HUES6 (cell line): ENCODE data around the gene HMG20A.

Experiments used
- H3K27ac ChIP-seq: 2 replicates; pipeline ENCODE4 v1.7.0; 2013; ENCODE audit warnings: low read depth, mild to moderate bottlenecking, low read length, inconsistent platforms
- H3K27me3 ChIP-seq: 2 replicates; pipeline ENCODE4 v1.6.1; 2013; ENCODE audit warnings: low read length; ENCODE audit not compliant: control insufficient read depth, insufficient read depth
- H3K36me3 ChIP-seq: 2 replicates; pipeline ENCODE4 v1.6.1; 2013; ENCODE audit warnings: low read length; ENCODE audit not compliant: control insufficient read depth, insufficient read depth
- H3K4me1 ChIP-seq: 2 replicates; pipeline ENCODE4 v1.6.1; 2013; ENCODE audit warnings: low read length; ENCODE audit not compliant: control insufficient read depth, insufficient read depth
- H3K4me3 ChIP-seq: 2 replicates; pipeline ENCODE4 v1.5.1; 2013; ENCODE audit warnings: low read depth, low read length
- H3K9ac ChIP-seq: one replicate; pipeline ENCODE4 v1.6.1; 2013; ENCODE audit warnings: mild to moderate bottlenecking, low read length
- H3K9me3 ChIP-seq: 2 replicates; pipeline ENCODE4 v1.6.1; 2013; ENCODE audit warnings: low read depth, low read length; ENCODE audit not compliant: control insufficient read depth, insufficient read depth

The HMG20A gene

DNA sequence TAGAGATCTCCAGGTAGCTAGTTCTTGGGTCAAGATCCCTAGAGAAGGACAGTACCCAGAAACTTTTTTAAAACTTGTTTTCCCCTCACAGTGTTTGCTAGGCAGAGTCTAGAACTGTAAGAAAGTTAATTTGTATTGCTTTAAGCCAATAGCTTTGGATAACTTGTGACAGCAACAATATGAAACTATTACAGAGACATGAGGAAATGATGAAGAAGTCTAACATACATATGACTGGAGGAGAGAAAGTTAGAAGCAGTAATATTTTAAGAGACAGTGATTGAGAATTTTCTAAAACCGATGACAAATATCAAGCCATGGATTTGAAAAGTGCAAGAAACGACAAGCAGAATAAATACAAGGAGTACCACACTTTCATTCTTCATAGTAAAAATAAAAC, 10.0 kb downstream of the HMG20A start:
- no peaks in the 10 kb centered on the region for H3K36me3 ChIP-seq
- no peaks in the 10 kb centered on the region for H3K4me1 ChIP-seq
- H3K27me3 ChIP-seq, result no peaks in the 10 kb centered on the region
- no peak overlapping the region for H3K9ac ChIP-seq
- H3K27ac ChIP-seq, result no peak overlapping the region
- H3K9me3 ChIP-seq, result no peaks in the 10 kb centered on the region
- no peak overlapping the region for H3K4me3 ChIP-seq

DNA sequence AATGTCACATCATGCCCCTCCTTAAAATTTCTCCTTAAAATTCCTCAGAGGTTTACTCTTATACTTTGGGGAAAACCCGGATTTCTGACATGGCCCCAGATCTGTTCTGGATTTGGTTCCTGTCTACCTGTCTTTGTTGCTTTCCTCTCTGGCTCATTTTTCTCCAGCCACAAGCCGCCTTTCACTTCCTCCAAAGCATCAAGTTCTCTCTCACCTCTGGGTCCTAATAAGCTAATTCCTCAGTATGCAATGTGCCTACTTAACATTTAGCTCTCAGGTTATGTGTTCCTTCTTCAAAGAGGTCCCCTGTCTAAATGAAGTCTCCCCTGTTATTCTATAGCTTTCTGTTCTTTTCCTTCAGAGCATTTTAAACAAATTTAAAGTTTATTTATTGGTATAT, 16.1 kb downstream of the HMG20A start:
- Histone ChIP-seq H3K27me3 (no peaks in the 10 kb centered on the region), H3K9me3 (no peaks in the 10 kb centered on the region), H3K4me1 (no peaks in the 10 kb centered on the region), H3K4me3 (no peak overlapping the region), H3K27ac (no peak overlapping the region), H3K9ac (no peak overlapping the region), H3K36me3 (no peaks in the 10 kb centered on the region)

DNA sequence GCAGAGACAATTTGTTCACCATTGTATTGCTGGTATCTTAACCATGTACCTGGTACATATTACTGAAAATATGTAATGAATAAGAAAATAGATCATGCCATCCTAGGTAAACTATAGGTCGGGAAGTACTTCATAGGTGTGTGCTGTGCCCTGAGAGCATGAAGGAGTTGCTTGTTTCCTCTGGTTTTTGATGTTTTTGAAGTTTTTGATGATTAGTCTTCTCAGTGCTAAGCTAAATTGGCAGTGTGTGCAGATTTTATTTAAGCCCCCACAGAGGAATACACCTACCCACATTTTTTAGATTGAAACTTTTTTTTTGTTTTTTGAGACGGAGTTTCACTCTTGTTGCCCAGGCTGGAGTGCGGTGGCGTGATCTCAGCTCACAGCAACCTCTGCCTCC, 16.6 kb downstream of the HMG20A start:
- no peak overlapping the region for H3K4me3 ChIP-seq
- H3K4me1 ChIP-seq, result no peaks in the 10 kb centered on the region
- no peaks in the 10 kb centered on the region for H3K27me3 ChIP-seq
- no peaks in the 10 kb centered on the region for H3K9me3 ChIP-seq
- H3K9ac ChIP-seq, result no peak overlapping the region
- no peak overlapping the region for H3K27ac ChIP-seq
- no peaks in the 10 kb centered on the region for H3K36me3 ChIP-seq

DNA sequence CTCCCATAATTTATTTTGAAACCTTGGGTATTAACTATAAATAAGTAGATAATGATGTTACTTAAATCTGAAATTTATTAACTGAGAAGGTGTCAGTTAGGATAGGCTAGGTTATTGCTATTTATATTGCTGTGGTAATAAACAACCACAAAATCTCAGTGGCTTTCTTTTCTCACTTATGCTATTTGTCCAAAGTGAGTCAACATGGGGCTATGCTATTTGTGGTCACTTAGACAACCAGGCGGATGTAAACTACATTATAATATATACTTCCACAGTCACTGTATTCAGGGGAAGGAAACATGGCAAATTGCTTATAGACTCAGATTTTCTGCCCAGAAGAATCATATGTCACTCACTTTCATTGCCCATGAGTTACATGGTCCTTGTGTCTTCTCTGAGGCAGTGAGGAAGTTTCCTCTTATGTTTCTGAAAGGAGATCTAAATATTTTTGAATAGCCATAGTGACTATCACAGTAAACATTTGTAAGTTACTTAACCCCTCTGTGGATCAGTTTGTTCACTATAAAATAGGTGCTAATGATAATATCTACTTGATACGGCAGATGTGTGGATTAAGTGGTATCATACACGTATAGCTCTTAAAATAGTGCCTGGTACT, 19.8 kb downstream of the HMG20A start:
- peaks cover 5% of the 10 kb centered on the region; the same call in 1 of the 2 replicates for H3K4me1 ChIP-seq
- H3K27me3 ChIP-seq, result no peaks in the 10 kb centered on the region
- no peaks in the 10 kb centered on the region for H3K36me3 ChIP-seq
- no peak overlapping the region for H3K9ac ChIP-seq
- no peaks in the 10 kb centered on the region for H3K9me3 ChIP-seq
- H3K4me3 ChIP-seq, result no peak overlapping the region
- no peak overlapping the region for H3K27ac ChIP-seq

DNA sequence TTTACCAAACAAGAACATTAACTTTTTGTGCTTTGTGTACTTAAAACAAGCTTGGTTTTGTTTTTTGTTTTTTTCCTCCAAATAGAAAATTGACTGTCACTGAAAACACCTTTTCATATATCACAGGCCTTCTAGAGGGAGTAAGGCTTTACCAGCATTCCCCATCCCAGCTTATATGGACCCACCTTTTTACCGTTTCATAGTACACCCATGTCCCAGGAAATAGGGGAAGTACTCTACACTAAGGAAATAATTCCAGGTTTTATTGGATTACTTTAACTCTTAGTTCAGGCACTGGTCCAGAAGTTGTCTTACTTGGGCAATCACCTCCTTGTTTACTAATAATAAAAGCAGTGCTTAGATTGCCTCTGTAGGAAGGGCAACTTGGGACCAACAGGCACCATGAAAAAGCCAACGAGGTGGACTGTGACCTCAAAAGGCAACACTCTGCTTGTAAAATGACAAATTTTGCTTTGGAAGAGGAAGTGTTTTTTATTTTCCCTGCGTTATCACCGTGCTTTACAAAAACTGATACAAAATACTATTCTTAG, 26.2 kb downstream of the HMG20A start:
- Histone ChIP-seq H3K4me1 (peaks cover 5% of the 10 kb centered on the region; the same call in 1 of the 2 replicates), H3K36me3 (peaks cover 10% of the 10 kb centered on the region; the same call in 1 of the 2 replicates), H3K27me3 (no peaks in the 10 kb centered on the region), H3K27ac (no peak overlapping the region), H3K9me3 (peaks cover 3% of the 10 kb centered on the region; the same call in 1 of the 2 replicates), H3K9ac (no peak overlapping the region), H3K4me3 (no peak overlapping the region)

DNA sequence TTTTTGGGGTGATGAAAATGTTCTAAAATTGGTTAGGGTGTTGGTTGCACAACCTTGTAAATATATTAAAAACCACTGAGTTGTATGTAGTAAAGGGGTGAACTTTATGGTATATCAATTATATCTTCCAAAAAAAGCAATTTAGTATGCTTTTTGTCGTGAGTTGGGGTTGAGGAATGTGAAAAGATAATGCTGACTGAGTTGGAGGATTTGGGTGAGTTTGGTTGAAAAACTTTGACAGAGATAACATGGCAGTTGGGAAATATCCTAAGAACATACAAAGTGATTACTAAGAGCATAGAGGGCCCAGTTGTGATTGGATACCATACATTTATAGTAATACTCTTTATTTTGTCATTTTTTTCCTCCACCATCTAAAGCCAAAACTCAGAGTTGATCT, 33.6 kb downstream of the HMG20A start:
- no peaks in the 10 kb centered on the region for H3K27me3 ChIP-seq
- H3K4me3 ChIP-seq, result no peak overlapping the region
- H3K36me3 ChIP-seq, result peaks cover 21% of the 10 kb centered on the region
- no peak overlapping the region for H3K9ac ChIP-seq
- peaks cover 3% of the 10 kb centered on the region; the same call in 1 of the 2 replicates for H3K9me3 ChIP-seq
- H3K27ac ChIP-seq, result no peak overlapping the region
- H3K4me1 ChIP-seq, result no peaks in the 10 kb centered on the region

DNA sequence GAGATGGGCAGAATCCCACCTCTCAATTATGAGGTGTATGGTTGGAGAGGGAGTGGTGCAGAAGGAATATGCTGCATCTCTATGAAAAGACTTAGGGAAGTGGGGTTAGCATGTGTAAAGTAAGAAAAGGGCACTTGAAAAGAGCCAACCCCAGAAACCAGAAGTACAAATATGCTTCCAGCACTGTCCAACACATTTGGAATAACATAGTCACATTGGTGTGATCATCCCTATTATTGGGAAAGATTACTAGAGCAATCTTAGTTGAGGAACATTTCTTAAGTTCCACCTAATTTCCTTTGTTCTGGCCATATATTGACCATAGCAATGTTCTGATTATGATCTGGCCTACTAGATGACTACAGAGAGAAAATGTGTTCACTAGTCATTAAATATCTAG, 34.3 kb downstream of the HMG20A start:
- peaks cover 26% of the 10 kb centered on the region for H3K36me3 ChIP-seq
- peaks cover 3% of the 10 kb centered on the region; the same call in 1 of the 2 replicates for H3K9me3 ChIP-seq
- no peak overlapping the region for H3K4me3 ChIP-seq
- H3K4me1 ChIP-seq, result no peaks in the 10 kb centered on the region
- no peak overlapping the region for H3K27ac ChIP-seq
- H3K9ac ChIP-seq, result no peak overlapping the region
- no peaks in the 10 kb centered on the region for H3K27me3 ChIP-seq

DNA sequence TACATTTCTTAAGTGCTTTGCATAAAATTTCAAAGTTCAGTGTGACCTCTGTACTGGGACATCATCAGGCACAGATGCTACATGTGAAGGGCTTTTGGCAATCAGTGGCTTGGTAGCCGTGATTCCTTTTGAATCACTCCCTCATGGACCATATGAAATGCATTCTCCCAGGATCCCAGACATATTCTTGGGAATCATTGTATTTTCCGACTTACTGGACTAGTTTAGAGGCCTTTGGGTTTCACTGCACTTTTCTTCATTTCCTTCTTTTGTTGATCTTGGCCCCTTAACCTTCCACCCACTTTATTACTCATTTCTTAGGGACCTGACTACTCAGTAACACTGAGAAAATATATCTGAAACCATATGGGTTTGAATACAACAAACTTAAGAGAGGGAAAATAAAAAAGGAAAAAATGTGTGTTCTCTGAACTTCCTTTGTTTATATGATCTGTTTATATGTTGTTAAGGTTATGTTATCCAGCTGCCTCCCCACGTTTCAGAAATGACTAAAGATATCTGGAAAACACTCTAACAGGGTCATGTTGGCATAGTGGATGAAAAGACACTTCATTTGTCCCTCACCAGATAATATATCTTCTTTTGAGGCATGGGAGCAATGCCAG, 35.1 kb downstream of the HMG20A start:
- no peaks in the 10 kb centered on the region for H3K27me3 ChIP-seq
- no peaks in the 10 kb centered on the region for H3K4me1 ChIP-seq
- H3K9ac ChIP-seq, result no peak overlapping the region
- H3K4me3 ChIP-seq, result no peak overlapping the region
- peaks cover 19% of the 10 kb centered on the region for H3K36me3 ChIP-seq
- peaks cover 1% of the 10 kb centered on the region; the same call in 1 of the 2 replicates for H3K9me3 ChIP-seq
- no peak overlapping the region for H3K27ac ChIP-seq

DNA sequence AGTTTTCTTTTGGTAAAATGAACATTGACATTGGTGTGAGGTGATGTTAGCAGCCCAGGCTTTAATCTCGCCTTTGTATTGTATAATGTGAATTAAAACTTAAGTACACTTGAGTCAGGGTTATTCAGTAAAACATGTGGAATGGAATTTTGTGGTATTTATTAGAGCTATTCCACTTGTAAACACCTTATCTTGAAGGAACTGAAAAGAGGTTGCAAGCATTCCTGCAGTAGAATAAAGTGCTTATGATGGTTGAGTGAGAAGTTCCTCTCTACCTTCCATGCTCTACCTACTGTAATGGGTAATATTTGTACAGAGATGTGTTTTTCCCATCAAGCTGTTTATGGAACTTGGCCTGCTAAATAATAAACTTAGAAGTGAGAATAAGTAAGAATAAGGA, 36.1 kb downstream of the HMG20A start:
- Histone ChIP-seq H3K36me3 (peaks cover 18% of the 10 kb centered on the region), H3K9me3 (no peaks in the 10 kb centered on the region), H3K9ac (no peak overlapping the region), H3K27ac (no peak overlapping the region), H3K4me3 (no peak overlapping the region), H3K27me3 (no peaks in the 10 kb centered on the region), H3K4me1 (no peaks in the 10 kb centered on the region)

DNA sequence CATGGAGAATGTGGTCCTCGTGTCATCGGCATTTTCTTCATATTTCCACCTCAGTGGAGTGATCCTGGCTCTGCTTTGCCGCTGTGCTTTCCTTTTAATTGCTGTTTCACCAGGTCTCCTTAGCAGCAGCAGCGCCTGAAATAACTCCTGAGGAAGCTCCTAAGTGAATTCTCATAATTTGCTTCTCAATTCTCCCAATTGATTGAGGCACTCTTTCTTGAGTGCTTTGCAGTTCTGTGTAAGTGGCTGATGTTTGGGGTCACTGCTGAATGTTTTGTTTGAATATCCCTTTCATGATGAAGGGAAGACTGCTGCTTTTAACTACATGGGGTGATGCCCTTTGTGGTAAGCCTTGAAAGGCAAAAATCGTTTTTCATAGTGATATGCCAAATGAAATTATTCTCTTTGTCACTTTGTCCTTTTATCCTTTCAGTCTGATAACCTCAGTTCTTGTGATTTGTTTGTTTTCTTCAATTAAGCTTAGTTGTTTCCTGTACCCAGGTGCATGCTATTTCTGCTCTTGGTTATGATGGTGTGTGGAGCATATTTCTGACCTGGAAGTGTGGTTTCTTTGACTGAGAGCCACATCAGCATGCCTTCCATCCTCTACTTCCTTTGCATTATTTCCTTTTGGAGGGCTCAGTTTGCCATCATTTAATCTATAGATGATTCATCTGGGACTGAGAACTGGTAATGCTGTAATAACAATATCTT, 36.7 kb downstream of the HMG20A start:
- no peak overlapping the region for H3K9ac ChIP-seq
- H3K4me1 ChIP-seq, result no peaks in the 10 kb centered on the region
- peaks cover 18% of the 10 kb centered on the region for H3K36me3 ChIP-seq
- H3K9me3 ChIP-seq, result no peaks in the 10 kb centered on the region
- no peak overlapping the region for H3K4me3 ChIP-seq
- no peak overlapping the region for H3K27ac ChIP-seq
- no peaks in the 10 kb centered on the region for H3K27me3 ChIP-seq

DNA sequence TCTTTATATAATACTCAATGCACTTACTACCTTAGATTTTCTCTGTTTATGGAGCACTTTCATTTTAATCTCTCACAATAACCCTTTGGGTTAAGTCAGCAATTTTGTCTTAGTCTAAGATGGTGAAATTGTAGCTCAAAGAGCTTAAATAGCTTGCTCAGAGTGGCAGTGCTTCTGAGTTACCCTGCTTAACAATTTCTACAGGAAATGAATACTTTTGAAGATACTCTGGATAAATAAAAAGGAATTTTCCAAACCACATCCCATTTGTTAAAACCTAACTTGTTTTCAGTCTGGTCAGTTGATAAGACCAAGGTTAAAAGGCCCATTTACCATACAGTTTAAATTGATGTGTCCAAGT, 37.2 kb downstream of the HMG20A start:
- no peak overlapping the region for H3K4me3 ChIP-seq
- H3K4me1 ChIP-seq, result no peaks in the 10 kb centered on the region
- no peak overlapping the region for H3K27ac ChIP-seq
- peaks cover 18% of the 10 kb centered on the region for H3K36me3 ChIP-seq
- H3K9me3 ChIP-seq, result no peaks in the 10 kb centered on the region
- H3K9ac ChIP-seq, result no peak overlapping the region
- no peaks in the 10 kb centered on the region for H3K27me3 ChIP-seq
